H1 (cell line): ENCODE data around the gene ZNF429. TPM values are rescaled to one million over a fixed set of nuclear protein-coding genes. Genes with fewer than 3 reads are reported as not detected.

Source experiments
- CTCF ChIA-PET: fragments of 300-600 bp; sonication (Branson Sonifier 250); formaldehyde crosslinking; loops from one replicate; lab custom pipeline; 2021; ENCODE audit not compliant: partially characterized antibody; lab: Charles Lee
- POLR2A ChIA-PET: fragments of 300-600 bp; sonication (Branson Sonifier 250); formaldehyde crosslinking; loops from one replicate; lab custom pipeline; 2021; ENCODE audit warnings: inconsistent platforms; ENCODE audit not compliant: partially characterized antibody; lab: Charles Lee
- DNase-seq, 2 experiments: peaks; one replicate each; pipeline versions ENCODE4 v3.0.0 to v3.0.0-alpha.2; 2010 to 2022; ENCODE audit warnings: low spot score in 2 of 2, low read depth in 1 of 2, mixed read lengths in 1 of 2
- FAIRE-seq: peaks from 2 replicates; lab custom pipeline; 2011; peaks lifted over from hg19 to GRCh38; lab: Jason Lieb, UNC
- H2AFZ ChIP-seq: 2 replicates; pipeline ENCODE4 v1.8.1; 2012; ENCODE audit warnings: low read length, inconsistent platforms
- H2AK5ac ChIP-seq: 2 replicates; pipeline ENCODE4 v1.6.1; 2013; ENCODE audit warnings: low read depth, low read length
- H2BK120ac ChIP-seq: replicated peaks from 2 replicates; pipeline ENCODE3; 2013; ENCODE audit warnings: low read depth, low read length, inconsistent platforms
- H2BK12ac ChIP-seq: 2 replicates; pipeline ENCODE4 v1.6.1; 2013; ENCODE audit warnings: low read depth, low read length
- H2BK15ac ChIP-seq: 2 replicates; pipeline ENCODE4 v1.6.1; 2013; ENCODE audit warnings: low read length
- H2BK20ac ChIP-seq: 2 replicates; pipeline ENCODE4 v1.6.1; 2013; ENCODE audit warnings: low read length
- H2BK5ac ChIP-seq: 2 replicates; pipeline ENCODE4 v1.6.1; 2013; ENCODE audit warnings: low read depth, low read length
- H3K14ac ChIP-seq: 2 replicates; pipeline ENCODE4 v1.6.1; 2013; ENCODE audit warnings: inconsistent platforms; ENCODE audit not compliant: insufficient read length
- H3K18ac ChIP-seq: 2 replicates; pipeline ENCODE4 v1.6.1; 2013; ENCODE audit warnings: low read length; ENCODE audit errors: extremely low read depth
- H3K23ac ChIP-seq: 2 replicates; pipeline ENCODE4 v1.6.1; 2013; ENCODE audit warnings: inconsistent platforms; ENCODE audit not compliant: insufficient read length
- H3K23me2 ChIP-seq: 2 replicates; pipeline ENCODE4 v1.6.1; 2013; ENCODE audit warnings: low read depth, low read length
- H3K27ac ChIP-seq: 2 replicates; pipeline ENCODE4 v1.6.1; 2011; ENCODE audit warnings: low read depth, low read length, inconsistent platforms
- H3K27me3 ChIP-seq, 4 experiments: replicated peaks in 1 of 4; 1 replicate in 1 of 4; 2 replicates in 3 of 4; pipeline versions ENCODE4 v1.6.1 to v1.8.1; 2011 to 2013; ENCODE audit warnings: low read length in 3 of 4, mild to moderate bottlenecking in 3 of 4, inconsistent platforms in 2 of 4, mixed read lengths in 2 of 4, moderate library complexity in 1 of 4; ENCODE audit not compliant: control insufficient read depth in 3 of 4, insufficient read depth in 3 of 4; ENCODE audit errors: extremely low read depth in 1 of 4
- H3K36me3 ChIP-seq, 4 experiments: 2 replicates each; pipeline versions ENCODE4 v1.6.1 to v1.8.1; 2011 to 2013; ENCODE audit warnings: mild to moderate bottlenecking in 4 of 4, low read length in 3 of 4, moderate library complexity in 2 of 4, control low read depth in 1 of 4, inconsistent platforms in 1 of 4; ENCODE audit not compliant: insufficient read depth in 4 of 4, control insufficient read depth in 2 of 4
- H3K4ac ChIP-seq: replicated peaks from 2 replicates; pipeline ENCODE3; 2013; ENCODE audit warnings: low read length, low read depth, mixed read lengths, inconsistent platforms; ENCODE audit not compliant: insufficient read length
- H3K4me1 ChIP-seq, 4 experiments: replicated peaks in 1 of 4; 1 replicate in 1 of 4; 2 replicates in 3 of 4; pipeline versions ENCODE4 v1.6.1 to v1.8.1; 2011 to 2013; ENCODE audit warnings: low read length in 3 of 4, inconsistent platforms in 2 of 4, mixed read lengths in 1 of 4; ENCODE audit not compliant: insufficient read depth in 4 of 4, control insufficient read depth in 3 of 4
- H3K4me2 ChIP-seq, 2 experiments: 2 replicates each; pipeline versions ENCODE4 v1.6.1 to v1.8.1; 2011 to 2013; ENCODE audit warnings: low read depth in 2 of 2, low read length in 2 of 2, control low read depth in 1 of 2, inconsistent platforms in 1 of 2, mild to moderate bottlenecking in 1 of 2; ENCODE audit not compliant: insufficient read depth in 1 of 2
- H3K4me3 ChIP-seq, 4 experiments: fragments of 200-600, 300-600 bp in 1 of 4; sonication (generic), shearing (Covaris generic), sonication (Bioruptor Twin) in 1 of 4; 2 replicates each; pipeline versions ENCODE4 v1.5.1 to v1.8.1; 2011 to 2016; ENCODE audit warnings: low read length in 4 of 4, low read depth in 3 of 4, control low read depth in 2 of 4, inconsistent platforms in 2 of 4, mild to moderate bottlenecking in 2 of 4, mixed read lengths in 1 of 4, moderate library complexity in 1 of 4; ENCODE audit not compliant: insufficient read depth in 2 of 4; ENCODE audit errors: extremely low read depth in 1 of 4
- H3K56ac ChIP-seq: replicated peaks from 2 replicates; pipeline ENCODE3; 2013; ENCODE audit warnings: low read depth, mild to moderate bottlenecking, mixed read lengths, low read length, inconsistent platforms; ENCODE audit not compliant: insufficient read length
- H3K79me1 ChIP-seq: 2 replicates; pipeline ENCODE4 v1.6.1; 2013; ENCODE audit warnings: low read depth, low read length, control low read depth
- H3K79me2 ChIP-seq, 2 experiments: 2 replicates each; pipeline versions ENCODE4 v1.6.1 to v1.8.1; 2012 to 2013; ENCODE audit warnings: low read length in 2 of 2, mild to moderate bottlenecking in 2 of 2, inconsistent platforms in 1 of 2; ENCODE audit not compliant: insufficient read depth in 2 of 2, control insufficient read depth in 1 of 2
- H3K9ac ChIP-seq, 4 experiments: replicated peaks in 1 of 4; 1 replicate in 1 of 4; 2 replicates in 3 of 4; pipeline versions ENCODE4 v1.6.1 to v1.8.1; 2011 to 2013; ENCODE audit warnings: low read depth in 3 of 4, low read length in 3 of 4, control low read depth in 2 of 4, mild to moderate bottlenecking in 2 of 4, moderate library complexity in 2 of 4, inconsistent platforms in 1 of 4; ENCODE audit errors: extremely low read depth in 1 of 4
- H3K9me3 ChIP-seq, 2 experiments: 2 replicates each; pipeline versions ENCODE4 v1.6.1 to v1.8.1; 2012 to 2013; ENCODE audit warnings: mild to moderate bottlenecking in 2 of 2, moderate library complexity in 2 of 2, control low read depth in 1 of 2, inconsistent platforms in 1 of 2, low read depth in 1 of 2, low read length in 1 of 2, mixed read lengths in 1 of 2; ENCODE audit not compliant: insufficient read depth in 2 of 2
- H4K20me1 ChIP-seq, 2 experiments: replicated peaks in 1 of 2; 2 replicates each; pipeline versions ENCODE3 to v1.8.1; 2011 to 2013; ENCODE audit warnings: inconsistent platforms in 2 of 2, low read length in 2 of 2, mild to moderate bottlenecking in 1 of 2; ENCODE audit not compliant: insufficient read depth in 2 of 2, control insufficient read depth in 1 of 2
- H4K5ac ChIP-seq: 2 replicates; pipeline ENCODE4 v1.6.1; 2013; ENCODE audit warnings: low read length, low read depth, mixed read lengths, inconsistent platforms; ENCODE audit not compliant: insufficient read length
- H4K8ac ChIP-seq: 2 replicates; pipeline ENCODE4 v1.8.0; 2013; ENCODE audit warnings: mild to moderate bottlenecking, moderate library complexity, low read length, inconsistent platforms; ENCODE audit not compliant: insufficient read depth; ENCODE audit errors: extremely low read depth
- H4K91ac ChIP-seq: replicated peaks from 2 replicates; pipeline ENCODE3; 2013; ENCODE audit warnings: low read length, mixed read lengths, inconsistent platforms; ENCODE audit not compliant: insufficient read length
- CEBPB ChIP-seq: IDR thresholded peaks from 2 replicates; pipeline ENCODE4 v1.6.1; 2012; ENCODE audit warnings: low read depth, low read length
- CHD2 ChIP-seq: IDR thresholded peaks from 2 replicates; pipeline ENCODE4 v1.6.1; 2012; ENCODE audit warnings: low read length, improper control_type of control experiment
- HDAC2 ChIP-seq, 2 experiments: fragments of 300-600 bp in 1 of 2; sonication (generic) in 1 of 2; IDR thresholded peaks; 2 replicates each; pipeline ENCODE4 v1.6.1; 2011 to 2012; ENCODE audit warnings: low read depth in 2 of 2, low read length in 2 of 2, mild to moderate bottlenecking in 2 of 2, moderate library complexity in 2 of 2, borderline replicate concordance in 1 of 2, inconsistent platforms in 1 of 2
- JUND ChIP-seq: IDR thresholded peaks from 2 replicates; pipeline ENCODE4 v1.6.1; 2011; ENCODE audit warnings: mild to moderate bottlenecking, improper control_type of control experiment, low read length
- NRF1 ChIP-seq: IDR thresholded peaks from 2 replicates; pipeline ENCODE4 v1.6.1; 2011; ENCODE audit warnings: mild to moderate bottlenecking, low read depth, low read length, improper control_type of control experiment
- PHF8 ChIP-seq: fragments of 200-600 bp; sonication (generic); conservative IDR thresholded peaks from 2 replicates; pipeline ENCODE4 v1.7.1; 2012; ENCODE audit warnings: low read depth, mild to moderate bottlenecking, inconsistent platforms, low read length, moderate library complexity
- POLR2A ChIP-seq, 2 experiments: IDR thresholded peaks; 1 replicate in 1 of 2; 2 replicates in 1 of 2; pipeline ENCODE4 v1.6.1; 2011; ENCODE audit warnings: low read depth in 2 of 2, low read length in 2 of 2, mild to moderate bottlenecking in 2 of 2; ENCODE audit errors: control extremely low read depth in 1 of 2
- RAD21 ChIP-seq, 2 experiments: IDR thresholded peaks in 1 of 2; conservative IDR thresholded peaks in 1 of 2; 2 replicates each; pipeline ENCODE4 v1.6.1; 2011; ENCODE audit warnings: low read depth in 2 of 2, low read length in 2 of 2, improper control_type of control experiment in 1 of 2, inconsistent platforms in 1 of 2, mild to moderate bottlenecking in 1 of 2, moderate library complexity in 1 of 2
- SIRT6 ChIP-seq: IDR thresholded peaks from one replicate; pipeline ENCODE4 v1.7.1; 2012; ENCODE audit warnings: low read length, inconsistent platforms
- SP1 ChIP-seq: IDR thresholded peaks from 2 replicates; pipeline ENCODE4 v1.6.1; 2011; ENCODE audit warnings: low read depth, low read length
- SP4 ChIP-seq: IDR thresholded peaks from 2 replicates; pipeline ENCODE4 v1.6.1; 2012; ENCODE audit warnings: low read length, inconsistent platforms
- TAF1 ChIP-seq: IDR thresholded peaks from 2 replicates; pipeline ENCODE4 v1.6.1; 2011; ENCODE audit warnings: mild to moderate bottlenecking, low read depth, low read length
- ZNF274 ChIP-seq: IDR thresholded peaks from 2 replicates; pipeline ENCODE4 v1.7.0; 2012; ENCODE audit warnings: low read length, borderline replicate concordance; ENCODE audit errors: extremely low read depth
- polyA plus RNA-seq, 7 experiments: library from polyadenylated mRNA; depleted of rRNA in 3 of 7; stranded (reverse) in 5 of 7; unstranded in 2 of 7; fragments of >200 nt in 5 of 7; fragments of 200-250 nt in 2 of 7; gene quantifications; 1 replicate in 5 of 7; 2 replicates in 1 of 7; 4 replicates in 1 of 7; pipeline versions ENCODE4 v1.2.1 to v1.2.3, GENCODE V29; 2011 to 2013; ENCODE audit warnings: missing spikeins in 2 of 7, mixed read lengths in 2 of 7
- total RNA-seq: library from RNA; stranded (reverse); fragmentation: NEBNext Ultra II Directional; extraction: Animal tissue kit (Norgen Biotek cat#: 25700); gene quantifications from 2 replicates; pipeline ENCODE4 v1.2.1, GENCODE V29; 2021
- TF ChIP-seq, protein P1 (sequence below), 3 experiments: IDR thresholded peaks; 1 replicate in 2 of 3; 2 replicates in 1 of 3; pipeline versions ENCODE4 v1.5.1 to v1.6.1; 2011; ENCODE audit warnings: low read length in 3 of 3, mild to moderate bottlenecking in 3 of 3, inconsistent platforms in 2 of 3, low read depth in 1 of 3, moderate library complexity in 1 of 3; ENCODE audit not compliant: insufficient read depth in 1 of 3; ENCODE audit errors: control extremely low read depth in 1 of 3

The ZNF429 gene
- total and polyA plus RNA-seq, 2 of the 8 experiments (the other 6 are each of a cell fraction or from before 2014, with no cell fraction given): 10.9 to 15.0 TPM

- Histone ChIP-seq H3K56ac (no peak overlapping the region), H3K9me3 (peaks cover 13 to 16% of the 10 kb centered on the region in 2 experiments; a peak in 3 of 4 replicates), H3K36me3 (peaks cover 0 to 27% (median 7%) of the 10 kb centered on the region in 4 experiments; a peak in 3 of 8 replicates), H2AFZ (no peak overlapping the region), H3K18ac (no peak overlapping the region), H2BK20ac (no peak overlapping the region), H3K79me2 (peaks cover 0 to 12% of the 10 kb centered on the region in 2 experiments; a peak in 2 of 4 replicates), H2BK15ac (no peak overlapping the region), H3K23me2 (no peaks in the 10 kb centered on the region), H3K27me3 (no peaks in the 10 kb centered on the region), H2BK12ac (no peak overlapping the region), H3K79me1 (no peaks in the 10 kb centered on the region), H4K91ac (no peak overlapping the region), H3K14ac (no peak overlapping the region), H2BK5ac (no peak overlapping the region), H4K20me1 (no peaks in the 10 kb centered on the region), H3K4ac (no peak overlapping the region), H3K4me3 (no peak overlapping the region), H2AK5ac (no peak overlapping the region), H3K23ac (no peak overlapping the region), H3K4me1 (no peaks in the 10 kb centered on the region), H4K8ac (no peak overlapping the region), H3K9ac (no peak overlapping the region), H2BK120ac (no peak overlapping the region), H3K4me2 (no peak overlapping the region), H3K27ac (no peak overlapping the region), H4K5ac (no peak overlapping the region)
- CTCF ChIA-PET: interaction anchor here (0.6 kb wide), 1 partner anchor 255 kb away, joined by 3 read pairs; no protein-coding TSS in a partner anchor
- DNase-seq (no peak), FAIRE-seq (no peak)
- POLR2A ChIA-PET: no interaction called here
- TF ChIP-seq PHF8: no peak
- TF ChIP-seq SIRT6: no peak
- TF ChIP-seq, protein P1, sequence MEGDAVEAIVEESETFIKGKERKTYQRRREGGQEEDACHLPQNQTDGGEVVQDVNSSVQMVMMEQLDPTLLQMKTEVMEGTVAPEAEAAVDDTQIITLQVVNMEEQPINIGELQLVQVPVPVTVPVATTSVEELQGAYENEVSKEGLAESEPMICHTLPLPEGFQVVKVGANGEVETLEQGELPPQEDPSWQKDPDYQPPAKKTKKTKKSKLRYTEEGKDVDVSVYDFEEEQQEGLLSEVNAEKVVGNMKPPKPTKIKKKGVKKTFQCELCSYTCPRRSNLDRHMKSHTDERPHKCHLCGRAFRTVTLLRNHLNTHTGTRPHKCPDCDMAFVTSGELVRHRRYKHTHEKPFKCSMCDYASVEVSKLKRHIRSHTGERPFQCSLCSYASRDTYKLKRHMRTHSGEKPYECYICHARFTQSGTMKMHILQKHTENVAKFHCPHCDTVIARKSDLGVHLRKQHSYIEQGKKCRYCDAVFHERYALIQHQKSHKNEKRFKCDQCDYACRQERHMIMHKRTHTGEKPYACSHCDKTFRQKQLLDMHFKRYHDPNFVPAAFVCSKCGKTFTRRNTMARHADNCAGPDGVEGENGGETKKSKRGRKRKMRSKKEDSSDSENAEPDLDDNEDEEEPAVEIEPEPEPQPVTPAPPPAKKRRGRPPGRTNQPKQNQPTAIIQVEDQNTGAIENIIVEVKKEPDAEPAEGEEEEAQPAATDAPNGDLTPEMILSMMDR (IDR thresholded peaks at IDR 0.05; ENCODE audit: control extremely low read depth in 1 of 3, insufficient read depth in 1 of 3, low read depth in 1 of 3, low read length in 3 of 3): no peak
- no peak for TF ChIP-seq TAF1
- TF ChIP-seq POLR2A (IDR thresholded peaks at IDR 0.05; ENCODE audit: control extremely low read depth in 1 of 2, low read depth in 2 of 2, low read length in 2 of 2): no peak
- TF ChIP-seq RAD21 (IDR thresholded peaks at IDR 0.05 in 1 of 2, conservative IDR thresholded peaks at IDR 0.05 in 1 of 2; ENCODE audit: low read depth in 2 of 2, low read length in 2 of 2): no peak
- TF ChIP-seq CEBPB: no peak
- no peak for TF ChIP-seq ZNF274
- no peak for TF ChIP-seq NRF1
- TF ChIP-seq SP1: no peak
- TF ChIP-seq CHD2: no peak
- no peak for TF ChIP-seq SP4
- no peak for TF ChIP-seq HDAC2 (IDR thresholded peaks at IDR 0.05; ENCODE audit: borderline replicate concordance in 1 of 2, low read depth in 2 of 2, low read length in 2 of 2)
- no peak for TF ChIP-seq JUND
Observed at GRCh38 chr19:21485926-21486325, 19.5 kb upstream of the ZNF429 start.
